ENCODE measurements around the gene GFER. TPM values are rescaled to one million over a fixed set of nuclear protein-coding genes. Genes with fewer than 3 reads are reported as not detected.

The GFER gene
- total RNA-seq: 9.0 and 14.0 TPM in 2 replicates

DNA sequence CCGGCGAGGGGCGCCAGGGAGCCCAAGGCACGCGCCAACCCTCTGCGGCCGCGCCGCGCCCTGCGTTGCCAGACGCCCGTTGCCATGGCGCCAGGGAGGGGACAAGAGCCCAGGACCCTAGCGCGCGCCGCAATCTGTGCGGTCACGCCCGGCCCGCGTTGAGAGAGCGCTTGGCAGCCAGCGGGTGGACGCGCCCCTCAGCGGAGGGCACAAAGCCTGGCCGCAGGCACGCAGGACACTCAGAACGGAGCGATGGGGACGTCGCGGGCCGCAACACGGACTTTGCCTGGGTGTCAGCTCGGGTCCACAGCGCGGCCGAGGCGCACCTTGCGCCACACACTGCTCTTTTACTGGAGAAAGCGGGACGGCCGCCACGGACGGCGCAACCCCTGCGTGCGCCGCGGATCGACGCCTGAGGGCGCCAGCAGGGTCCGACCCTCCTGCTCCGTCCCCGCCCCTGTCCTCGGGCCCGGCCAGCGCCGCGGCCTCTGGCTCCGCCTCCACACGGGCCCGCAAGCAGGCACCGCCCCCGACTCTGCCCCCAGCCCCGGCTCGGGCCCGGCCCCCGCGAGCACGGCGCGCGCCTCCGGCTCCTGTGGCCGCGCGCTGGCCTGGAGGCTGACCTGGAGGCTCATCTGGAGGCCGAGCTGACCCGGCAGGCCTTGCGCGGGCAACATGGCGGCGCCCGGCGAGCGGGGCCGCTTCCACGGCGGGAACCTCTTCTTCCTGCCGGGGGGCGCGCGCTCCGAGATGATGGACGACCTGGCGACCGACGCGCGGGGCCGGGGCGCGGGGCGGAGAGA lies at the start of gene GFER:
Gene GFER (plus strand): TSS at position 650 of the 803 bp plus-strand sequence. CDS start 26 bp downstream, at position 676.

DNA sequence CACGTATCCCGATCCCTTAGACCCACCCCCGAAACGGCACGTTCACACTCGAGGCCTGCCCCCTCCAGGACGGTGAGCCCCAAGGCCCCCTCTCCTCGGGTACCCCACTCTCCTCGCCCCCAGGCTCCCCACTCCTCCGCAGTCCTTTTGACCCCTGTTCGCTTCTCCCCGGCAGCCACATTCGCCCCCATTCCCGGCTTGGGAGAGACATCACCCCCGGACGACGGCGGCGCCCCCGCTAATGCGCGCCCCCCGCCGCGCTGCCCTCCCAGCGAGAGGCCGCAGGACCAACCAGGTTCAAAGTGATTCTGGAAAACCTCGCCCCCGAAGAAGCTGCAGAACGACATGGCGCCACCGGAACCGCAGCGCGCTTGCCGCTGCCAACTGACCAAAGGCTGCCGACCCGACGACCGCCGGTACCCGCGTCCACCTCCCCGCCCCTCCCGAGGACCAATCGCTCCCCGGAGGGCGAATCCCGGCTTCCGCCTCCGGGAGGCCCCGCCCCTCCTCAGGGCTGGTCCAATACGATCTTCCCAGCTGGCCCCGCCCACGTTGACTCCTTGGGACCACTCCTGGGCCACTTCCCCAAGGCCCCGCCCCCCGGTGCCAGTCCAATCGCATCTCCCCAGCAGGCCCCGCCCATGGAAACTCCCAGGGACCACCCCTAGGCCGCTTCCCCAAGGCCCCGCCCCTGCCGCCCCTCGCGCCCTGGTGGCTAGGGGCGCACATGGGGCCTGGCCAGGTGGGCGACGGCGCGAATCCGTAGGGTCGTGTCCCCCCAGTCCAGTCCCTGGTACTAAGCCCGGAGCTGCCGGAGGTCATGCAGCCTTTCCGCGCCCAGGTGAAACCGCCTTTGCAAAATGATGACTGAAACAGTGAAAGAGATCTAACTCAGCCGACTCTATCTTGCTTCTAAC lies 40.9 kb upstream of the GFER start, which contains the start of gene MSRB1:
Gene MSRB1 (minus strand): TSS at position 390 of the 917 bp plus-strand sequence. CDS start 43 bp downstream, at position 347.

DNA sequence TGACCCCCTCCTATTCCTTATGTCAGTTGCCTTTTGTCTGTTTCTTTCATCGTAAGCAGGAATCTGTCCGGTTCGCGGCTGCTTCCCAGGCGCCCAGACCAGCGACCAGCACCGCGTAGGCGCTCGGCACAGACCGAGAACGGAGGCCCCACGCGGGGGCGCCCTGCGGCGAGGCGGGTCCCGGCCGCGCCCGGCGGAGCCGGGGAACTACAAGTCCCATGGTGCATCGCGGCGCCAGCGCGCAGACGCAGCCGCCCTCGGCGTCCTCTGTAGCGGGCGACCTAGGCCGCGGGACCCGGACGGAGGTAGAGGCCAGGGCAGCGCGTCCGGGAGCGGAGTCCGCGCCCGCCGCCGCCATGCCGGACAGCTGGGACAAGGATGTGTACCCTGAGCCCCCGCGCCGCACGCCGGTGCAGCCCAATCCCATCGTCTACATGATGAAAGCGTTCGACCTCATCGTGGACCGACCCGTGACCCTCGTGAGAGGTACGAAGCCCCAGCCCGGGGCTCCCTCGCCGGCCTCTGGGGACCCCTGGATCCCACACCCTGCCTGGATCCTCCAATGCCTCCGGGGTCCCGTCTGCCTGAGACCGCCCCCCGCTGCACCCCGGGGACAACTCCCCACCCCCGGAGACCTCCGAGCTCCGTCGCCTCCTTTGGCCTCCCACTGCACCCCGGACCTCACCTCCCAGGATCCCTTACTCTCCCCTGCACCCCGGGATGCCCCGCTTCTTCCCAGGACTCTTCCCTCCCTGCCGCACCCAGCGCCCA lies 24.5 kb upstream of the GFER start, which contains the start of gene NDUFB10:
Gene NDUFB10 (plus strand): TSS at position 270 of the 771 bp plus-strand sequence. CDS start 87 bp downstream, at position 357.

DNA sequence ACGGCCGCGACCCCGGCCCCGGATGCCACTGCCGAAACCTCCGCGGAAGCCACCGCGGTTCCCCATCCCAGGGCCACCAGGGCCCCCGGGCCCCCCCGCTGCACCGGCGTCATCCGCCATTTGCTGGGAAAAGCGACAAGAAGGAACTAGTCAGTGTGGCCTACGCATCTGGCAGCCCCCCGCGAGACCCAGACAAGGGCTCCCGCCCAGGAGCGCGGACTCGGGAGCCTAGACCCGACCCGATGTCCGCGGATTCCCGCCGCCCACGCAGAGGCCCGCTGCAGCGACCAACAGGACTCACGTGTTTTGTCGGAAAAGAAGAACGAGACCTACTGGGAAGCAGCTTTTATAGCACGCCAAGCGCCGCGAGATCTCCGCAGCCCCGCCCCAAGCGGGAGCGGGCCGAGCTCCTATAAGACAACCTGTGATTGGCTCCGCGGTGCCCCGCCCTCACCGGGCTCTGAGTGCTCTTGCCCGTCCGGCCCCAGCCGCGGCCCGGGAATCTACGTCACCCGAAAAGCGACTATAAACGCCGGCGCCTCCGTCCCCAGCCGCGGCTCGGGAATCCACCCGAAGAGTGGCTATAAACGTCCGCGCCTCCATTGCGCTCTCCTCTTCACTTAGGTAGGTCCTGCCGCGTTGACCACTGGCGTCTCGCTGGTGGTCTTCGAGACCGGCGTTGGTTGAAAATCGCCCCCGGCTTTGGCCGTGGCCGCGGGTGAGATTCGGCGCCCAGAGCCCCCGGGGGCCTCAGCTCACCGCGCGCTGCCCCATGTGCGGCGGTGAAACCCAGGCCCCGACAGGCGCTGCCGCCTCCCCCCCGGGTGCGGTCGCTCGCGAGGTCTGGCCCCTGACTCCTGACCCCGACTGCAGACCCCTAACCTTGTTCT lies 19.2 kb upstream of the GFER start, which contains the start of gene RPS2:
Gene RPS2 (minus strand): TSS at position 321 of the 890 bp plus-strand sequence. CDS start 201 bp downstream, at position 120.

GRCh38 chr16:1966460-1966859 lies 17.5 kb upstream of the GFER start, which contains the start of gene RNF151:
TSS of gene RNF151 (plus strand) at chr16:1966856. CDS start at chr16:1966882, 26 bp downstream.

DNA sequence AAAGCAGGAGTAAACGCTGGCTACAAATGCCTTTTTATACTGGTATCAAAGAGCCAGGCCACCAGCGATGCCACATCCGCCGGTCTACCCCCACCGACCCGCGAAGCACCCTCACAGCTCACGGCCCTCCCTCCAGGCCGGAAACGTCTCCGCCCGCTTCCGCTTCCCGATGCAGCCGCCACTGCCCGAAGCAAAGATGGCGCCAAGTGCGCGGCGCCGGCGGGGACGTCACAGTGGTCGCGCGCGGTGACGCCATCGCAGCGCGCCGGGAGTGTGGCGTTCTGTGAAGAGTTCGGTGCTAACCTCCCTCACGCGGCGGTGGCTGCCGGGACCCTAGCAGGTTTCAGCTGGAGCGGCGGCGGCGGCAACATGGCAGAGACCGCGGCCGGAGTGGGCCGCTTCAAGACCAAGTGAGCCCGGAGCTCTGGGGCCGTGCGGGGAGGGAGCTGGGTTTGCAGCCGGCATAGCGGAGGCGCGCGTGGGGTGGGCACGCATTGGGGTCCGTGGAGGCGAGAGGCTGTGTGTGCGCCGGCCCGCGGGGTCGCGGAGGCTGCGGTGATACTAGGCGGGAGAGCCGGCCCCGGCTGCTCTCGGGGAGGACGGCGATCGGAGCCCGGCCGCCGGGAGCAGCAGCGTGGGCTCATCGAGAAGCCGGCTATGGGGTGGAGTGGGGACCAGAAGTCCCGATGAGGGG lies 12.1 kb upstream of the GFER start, which contains the start of gene TBL3:
Gene TBL3 (plus strand): TSS at position 258 of the 694 bp plus-strand sequence. CDS start 112 bp downstream, at position 370.

DNA sequence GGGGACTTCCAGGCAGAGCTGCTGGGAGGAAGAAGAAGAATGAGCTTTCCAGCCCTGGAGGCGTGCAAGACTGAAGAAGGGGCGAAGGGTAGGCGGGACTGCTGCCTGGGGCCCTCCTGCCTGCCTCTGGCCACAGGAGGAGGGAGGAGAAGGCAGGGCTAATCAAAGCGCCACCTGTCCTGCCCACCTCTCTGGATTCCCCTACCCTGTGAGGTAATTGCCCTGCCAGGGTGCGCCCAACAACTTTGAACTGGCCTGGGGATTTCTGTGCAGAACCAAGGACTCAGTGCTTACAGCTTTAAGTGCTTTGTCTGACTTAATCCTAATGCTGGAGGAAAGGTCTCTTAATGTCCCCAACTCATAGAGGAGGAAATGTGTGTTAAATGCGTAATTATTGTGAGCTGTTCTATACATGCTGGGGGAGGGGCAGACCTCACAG lies 2.6 kb upstream of the GFER start, which contains the start of gene NOXO1:
Gene NOXO1 (minus strand): TSS at position 72 of the 439 bp plus-strand sequence. CDS start 290 bp downstream, outside the sequence.

DNA sequence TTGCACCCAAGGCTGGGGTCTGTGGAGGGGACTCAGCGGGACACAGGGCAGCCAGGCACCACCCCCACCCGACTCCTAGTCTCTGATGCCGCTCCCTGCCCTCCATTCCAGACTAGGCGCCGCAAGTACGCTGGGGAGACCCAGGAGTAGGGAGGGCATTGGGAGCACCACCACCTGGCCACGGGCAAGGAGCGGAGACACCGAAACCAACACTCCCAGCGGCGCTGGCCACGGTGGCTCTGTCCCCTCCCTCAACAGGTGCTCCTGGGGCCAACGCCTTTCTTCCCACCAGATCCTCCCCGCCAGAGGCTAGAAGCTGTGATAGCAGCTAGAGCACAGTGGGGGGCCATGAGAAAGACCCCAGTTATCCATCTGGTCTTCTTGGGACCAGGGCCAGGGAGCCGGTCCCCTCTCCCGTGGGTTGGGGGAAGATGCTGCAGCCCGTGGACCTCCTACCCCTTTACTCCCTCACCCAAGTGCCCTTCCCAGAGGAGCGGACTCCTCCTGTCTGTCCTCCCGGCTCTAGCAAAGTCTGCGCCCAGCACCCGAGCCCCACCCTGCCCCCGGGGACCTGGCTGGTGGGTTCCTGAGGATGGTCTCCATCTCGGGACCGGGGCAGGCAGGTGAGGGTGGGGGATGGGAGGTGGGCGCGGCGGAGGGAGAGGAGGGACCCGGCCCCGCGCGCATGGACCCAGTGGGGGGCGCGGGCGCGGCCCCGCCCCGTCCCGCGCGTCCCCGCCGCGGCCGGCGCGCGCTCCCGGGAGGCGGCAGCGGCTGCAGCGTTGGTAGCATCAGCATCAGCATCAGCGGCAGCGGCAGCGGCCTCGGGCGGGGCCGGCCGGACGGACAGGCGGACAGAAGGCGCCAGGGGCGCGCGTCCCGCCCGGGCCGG lies 5.5 kb downstream of the GFER start, which contains the start of gene SYNGR3:
Gene SYNGR3 (plus strand): TSS at position 762 of the 892 bp plus-strand sequence. CDS start 133 bp downstream, outside the sequence.

GRCh38 chr16:2009791-2010510 lies 26.0 kb downstream of the GFER start, which contains the start of gene ZNF598:
TSS of gene ZNF598 (minus strand) at chr16:2009821.

GRCh38 chr16:2019518-2019920 lies 35.5 kb downstream of the GFER start, which contains the start of gene NPW:
TSS of gene NPW (plus strand) at chr16:2019785.

DNA sequence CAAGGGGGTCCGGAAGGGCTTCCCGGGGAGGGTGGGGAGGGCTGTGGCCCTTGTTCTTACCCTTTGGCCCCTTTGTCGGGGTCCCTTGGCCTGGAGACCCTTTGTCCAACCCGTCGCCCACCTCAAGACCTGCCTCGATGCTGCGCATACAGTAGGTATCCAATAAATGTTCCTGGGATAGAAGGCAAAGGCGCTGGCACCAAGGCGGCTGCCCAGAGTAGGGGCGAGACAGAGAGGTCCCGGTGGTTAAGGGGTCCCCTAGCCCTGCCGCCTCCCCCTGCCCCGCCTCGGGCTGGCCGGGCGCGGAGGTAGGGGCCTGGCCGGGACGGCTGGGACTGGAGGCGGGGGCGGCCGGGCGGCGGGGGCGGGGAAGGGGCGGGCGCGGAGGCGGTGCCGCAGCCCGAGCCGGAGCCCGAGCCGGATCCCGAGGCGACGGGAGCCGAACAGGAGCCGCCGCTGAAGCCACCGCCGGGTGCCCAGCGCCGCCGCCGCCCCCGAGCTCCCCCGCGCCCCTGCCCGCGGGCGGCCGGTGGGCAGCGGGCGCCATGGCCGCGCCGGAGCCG lies 42.5 kb downstream of the GFER start, which contains the start of gene NHERF2:
Gene NHERF2 (plus strand): TSS at position 442 of the 563 bp plus-strand sequence. CDS start 104 bp downstream, at position 546.

Other genes starting within 250 kb of the GFER start
- 29.6 and 59.5 TPM in 2 replicates for gene NME3, start 212.7 kb upstream of the GFER start, total RNA-seq
- 8.9 and 14.9 TPM in 2 replicates for gene EME2, start 211.4 kb upstream of the GFER start, total RNA-seq
- gene MRPS34, start 211.1 kb upstream of the GFER start, total RNA-seq: 50.8 and 76.9 TPM in 2 replicates
- 35.5 TPM in 2 replicates for gene SPSB3, start 201.6 kb upstream of the GFER start, total RNA-seq
- 48.6 and 66.3 TPM in 2 replicates for gene NUBP2, start 201.2 kb upstream of the GFER start, total RNA-seq
- gene IGFALS, start 190.5 kb upstream of the GFER start, total RNA-seq: under 0.01 TPM in 1 of 2 replicates, not detected in the other
- 56.7 and 77.9 TPM in 2 replicates for gene HAGH, start 157.4 kb upstream of the GFER start, total RNA-seq
- gene FAHD1, start 157.0 kb upstream of the GFER start, total RNA-seq: 83.4 and 95.7 TPM in 2 replicates
- 0.07 TPM in 1 of 2 replicates, not detected in the other for gene MEIOB, start 112.0 kb upstream of the GFER start, total RNA-seq
- gene HS3ST6, start 65.8 kb upstream of the GFER start, total RNA-seq: 0.34 and 0.50 TPM in 2 replicates
- gene MSRB1, start 41.0 kb upstream of the GFER start, total RNA-seq: 6.8 and 7.3 TPM in 2 replicates
- gene RPL3L, start 29.5 kb upstream of the GFER start, total RNA-seq: under 0.01 TPM in 1 of 2 replicates, not detected in the other
- gene NDUFB10, start 24.7 kb upstream of the GFER start, total RNA-seq: 158 and 171 TPM in 2 replicates
- gene RPS2, start 19.4 kb upstream of the GFER start, total RNA-seq: 2,006 and 6,295 TPM in 2 replicates
- gene RNF151, start 17.3 kb upstream of the GFER start, total RNA-seq: not detected in 2 replicates
- 50.2 and 57.3 TPM in 2 replicates for gene TBL3, start 12.1 kb upstream of the GFER start, total RNA-seq
- 0.28 and 1.7 TPM in 2 replicates for gene NOXO1, start 2.7 kb upstream of the GFER start, total RNA-seq
- 1.1 and 4.4 TPM in 2 replicates for gene SYNGR3, start 5.8 kb downstream of the GFER start, total RNA-seq
- 47.8 and 68.7 TPM in 2 replicates for gene ZNF598, start 25.6 kb downstream of the GFER start, total RNA-seq
- under 0.01 TPM in 1 of 2 replicates, not detected in the other for gene NPW, start 35.6 kb downstream of the GFER start, total RNA-seq
- 10.3 and 19.8 TPM in 2 replicates for gene NHERF2, start 42.7 kb downstream of the GFER start, total RNA-seq
- gene NTHL1, start 63.6 kb downstream of the GFER start, total RNA-seq: 17.4 and 21.2 TPM in 2 replicates
- 19.8 and 53.7 TPM in 2 replicates for gene TSC2, start 63.8 kb downstream of the GFER start, total RNA-seq
- gene PKD1, start 151.7 kb downstream of the GFER start, total RNA-seq: 89.5 and 226 TPM in 2 replicates
- gene RAB26, start 164.4 kb downstream of the GFER start, total RNA-seq: 0.28 and 0.34 TPM in 2 replicates
- 57.1 and 81.6 TPM in 2 replicates for gene TRAF7, start 171.6 kb downstream of the GFER start, total RNA-seq
- 0.34 and 1.6 TPM in 2 replicates for gene CASKIN1, start 212.4 kb downstream of the GFER start, total RNA-seq
- gene MLST8, start 221.3 kb downstream of the GFER start, total RNA-seq: 23.9 and 25.3 TPM in 2 replicates
- 1.0 and 2.1 TPM in 2 replicates for gene BRICD5, start 226.7 kb downstream of the GFER start, total RNA-seq
- gene PGP, start 230.6 kb downstream of the GFER start, total RNA-seq: 7.2 and 8.0 TPM in 2 replicates
- gene E4F1, start 239.4 kb downstream of the GFER start, total RNA-seq: 24.9 and 28.6 TPM in 2 replicates